Measurements from ENCODE around the gene CHRNB1.

- TF ChIP-seq CTCF (IDR thresholded peaks at IDR 0.05) (no peak), POLR2A (IDR thresholded peaks at IDR 0.05) (no peak)
Measured at GRCh38 chr17:7467498-7467897, 22.6 kb downstream of the CHRNB1 start.
